ENCODE measurements around the gene RHEX.
"Not testable (repeated sequence)": the region's sequence is repeated elsewhere in the genome, so short reads cannot be mapped to it uniquely, and the experiment has no call there.

The RHEX gene

DNA sequence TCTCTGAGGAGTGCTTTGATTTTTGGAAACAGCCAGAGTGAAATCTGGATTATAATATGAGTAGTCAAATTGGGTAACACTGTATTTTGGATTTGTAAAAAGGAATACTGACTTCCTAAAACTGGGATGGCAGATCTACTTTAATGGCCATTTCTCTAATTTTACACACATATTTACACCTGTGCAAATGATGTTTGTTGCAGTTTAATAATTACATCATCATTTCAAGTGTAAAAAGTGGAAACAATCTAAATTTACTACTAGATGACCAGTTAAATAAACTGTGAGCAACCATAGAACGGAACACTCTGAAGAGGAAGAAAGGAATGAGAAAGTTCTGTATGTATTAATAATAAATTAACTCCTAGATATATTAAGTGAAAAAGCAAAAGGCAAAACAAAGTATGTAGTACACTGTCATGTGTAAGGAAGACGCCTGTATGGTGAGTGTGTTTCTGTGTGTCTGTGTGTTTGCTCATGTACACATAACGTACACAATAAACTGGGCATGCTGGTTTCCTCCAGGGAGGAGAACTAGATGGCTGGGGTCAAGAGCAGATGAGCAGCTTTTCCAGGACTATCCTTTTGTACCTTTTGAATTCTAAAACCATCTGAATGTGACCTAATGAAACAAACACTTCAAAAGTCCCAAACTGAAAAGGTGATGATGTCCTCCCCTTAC lies 2.9 kb upstream of the RHEX start:
- TF ChIP-seq, protein P1, sequence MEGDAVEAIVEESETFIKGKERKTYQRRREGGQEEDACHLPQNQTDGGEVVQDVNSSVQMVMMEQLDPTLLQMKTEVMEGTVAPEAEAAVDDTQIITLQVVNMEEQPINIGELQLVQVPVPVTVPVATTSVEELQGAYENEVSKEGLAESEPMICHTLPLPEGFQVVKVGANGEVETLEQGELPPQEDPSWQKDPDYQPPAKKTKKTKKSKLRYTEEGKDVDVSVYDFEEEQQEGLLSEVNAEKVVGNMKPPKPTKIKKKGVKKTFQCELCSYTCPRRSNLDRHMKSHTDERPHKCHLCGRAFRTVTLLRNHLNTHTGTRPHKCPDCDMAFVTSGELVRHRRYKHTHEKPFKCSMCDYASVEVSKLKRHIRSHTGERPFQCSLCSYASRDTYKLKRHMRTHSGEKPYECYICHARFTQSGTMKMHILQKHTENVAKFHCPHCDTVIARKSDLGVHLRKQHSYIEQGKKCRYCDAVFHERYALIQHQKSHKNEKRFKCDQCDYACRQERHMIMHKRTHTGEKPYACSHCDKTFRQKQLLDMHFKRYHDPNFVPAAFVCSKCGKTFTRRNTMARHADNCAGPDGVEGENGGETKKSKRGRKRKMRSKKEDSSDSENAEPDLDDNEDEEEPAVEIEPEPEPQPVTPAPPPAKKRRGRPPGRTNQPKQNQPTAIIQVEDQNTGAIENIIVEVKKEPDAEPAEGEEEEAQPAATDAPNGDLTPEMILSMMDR (IDR thresholded peaks at IDR 0.05; ENCODE audit: low read depth, low read length, missing control alignments), result no peak
- in situ Hi-C loops (cut with HindIII; ENCODE audit: low sequenced_read_pairs), result no loop called here
- DNase-seq (ENCODE audit: low read depth), result no peak
- no peak overlapping the region for H3K4me3 ChIP-seq (ENCODE audit: low read depth, low read length)

GRCh38 chr1:206050655-206051235 lies 2.2 kb upstream of the RHEX start:
- in situ Hi-C loops (cut with HindIII; ENCODE audit: low sequenced_read_pairs), result no loop called here
- no peak for DNase-seq (ENCODE audit: low read depth)
- H3K4me3 ChIP-seq (ENCODE audit: low read depth, low read length), result no peak overlapping the region
- TF ChIP-seq, protein P1 (IDR thresholded peaks at IDR 0.05; ENCODE audit: low read depth, low read length, missing control alignments), result no peak

- H3K4me3 ChIP-seq (ENCODE audit: low read depth, low read length); in situ Hi-C loops (cut with HindIII; ENCODE audit: low sequenced_read_pairs); DNase-seq (ENCODE audit: low read depth): not testable (repeated sequence)
These were observed 625 bp upstream of the RHEX start for GRCh38 chr1:206052231-206052865.

DNA sequence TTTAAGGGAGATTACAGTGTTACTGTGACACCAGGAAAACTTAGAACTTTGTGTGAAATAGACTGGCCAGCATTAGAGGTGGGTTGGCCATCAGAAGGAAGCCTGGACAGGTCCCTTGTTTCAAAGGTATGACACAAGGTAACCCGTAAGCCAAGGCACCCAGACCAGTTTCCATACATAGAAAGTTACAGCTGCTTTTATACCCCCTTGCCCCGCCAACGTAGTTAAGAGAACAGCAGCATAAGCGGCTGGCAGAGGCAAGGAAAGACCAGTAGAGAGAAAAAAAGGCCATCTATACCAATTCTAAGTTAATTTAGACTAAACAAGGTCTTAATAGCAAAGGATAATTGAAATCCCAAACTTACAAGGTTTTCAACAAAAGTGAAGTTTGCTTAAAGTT lies 643 bp downstream of the RHEX start:
- in situ Hi-C loops (cut with HindIII; ENCODE audit: low sequenced_read_pairs); H3K4me3 ChIP-seq (ENCODE audit: low read depth, low read length); DNase-seq (ENCODE audit: low read depth): not testable (repeated sequence)

- DNase-seq (ENCODE audit: low read depth); in situ Hi-C loops (cut with HindIII; ENCODE audit: low sequenced_read_pairs); H3K4me3 ChIP-seq (ENCODE audit: low read depth, low read length): not testable (repeated sequence)
These were observed 2.2 kb downstream of the RHEX start for GRCh38 chr1:206055069-206055625.

GRCh38 chr1:206055639-206056323 lies 2.8 kb downstream of the RHEX start:
- in situ Hi-C loops (cut with HindIII; ENCODE audit: low sequenced_read_pairs); DNase-seq (ENCODE audit: low read depth); H3K4me3 ChIP-seq (ENCODE audit: low read depth, low read length): not testable (repeated sequence)

DNA sequence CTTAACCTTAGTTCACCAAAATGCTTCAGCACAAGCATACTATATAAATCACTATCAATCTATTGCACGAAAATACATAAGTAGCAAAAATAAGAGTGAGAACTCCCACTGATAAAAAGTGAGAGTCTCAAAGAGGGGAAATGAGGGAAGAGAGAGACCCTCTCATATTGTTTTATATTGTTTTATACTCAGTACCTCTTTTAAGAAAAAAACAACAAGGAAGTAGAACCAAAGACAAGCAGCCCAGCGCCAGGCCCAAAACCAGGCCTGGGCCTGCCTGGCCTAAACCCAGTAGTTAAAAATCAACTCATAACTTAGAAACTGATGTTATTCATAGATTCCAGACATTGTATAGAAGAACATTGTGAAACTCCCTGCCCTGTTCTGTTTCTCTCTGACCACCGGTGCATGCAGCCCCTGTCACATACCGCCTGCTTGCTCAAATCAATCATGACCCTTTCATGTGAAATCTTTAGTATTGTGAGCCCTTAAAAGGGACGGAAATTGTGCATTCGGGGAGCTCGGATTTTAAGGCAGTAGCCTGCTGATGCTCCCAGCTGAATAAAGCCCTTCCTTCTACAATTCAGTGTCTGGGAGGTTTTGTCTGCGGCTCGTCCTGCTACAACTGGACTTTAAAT lies 5.4 kb downstream of the RHEX start:
- in situ Hi-C loops (cut with HindIII; ENCODE audit: low sequenced_read_pairs); H3K4me3 ChIP-seq (ENCODE audit: low read depth, low read length); DNase-seq (ENCODE audit: low read depth): not testable (repeated sequence)

- in situ Hi-C loops (cut with HindIII; ENCODE audit: low sequenced_read_pairs), result no loop called here
- no peak for DNase-seq (ENCODE audit: low read depth)
- TF ChIP-seq, protein P1 (IDR thresholded peaks at IDR 0.05; ENCODE audit: low read depth, low read length, missing control alignments), result no peak
- no peak overlapping the region for H3K4me3 ChIP-seq (ENCODE audit: low read depth, low read length)
These were observed 5.9 kb downstream of the RHEX start for GRCh38 chr1:206058927-206059292.

Data from astrocyte of the cerebellum (primary cell).